GM10266 (cell line): ENCODE results near the gene CMTM2.

ENCODE experiments used
- DNase-seq: peaks from one replicate; pipeline ENCODE4 v3.0.0; 2012; ENCODE audit errors: extremely low spot score
- CTCF ChIP-seq: IDR thresholded peaks from 2 replicates; pipeline ENCODE4 v1.5.1; 2012; ENCODE audit warnings: mild to moderate bottlenecking, low read depth; ENCODE audit not compliant: control insufficient read depth, insufficient read depth; ENCODE audit errors: missing control alignments

CMTM2 gene

GRCh38 chr16:66574081-66574480, 5.2 kb upstream of the CMTM2 start:
- no peak for TF ChIP-seq CTCF
- no peak for DNase-seq

GRCh38 chr16:66574531-66574930, 4.7 kb upstream of the CMTM2 start:
- TF ChIP-seq CTCF: no peak
- DNase-seq: no peak

- DNase-seq: no peak
- TF ChIP-seq CTCF: no peak
Observed at GRCh38 chr16:66575060-66575459, 4.2 kb upstream of the CMTM2 start.

- no peak for DNase-seq
- TF ChIP-seq CTCF: no peak
Observed at GRCh38 chr16:66576296-66576695, 3.0 kb upstream of the CMTM2 start.

- DNase-seq: no peak
- TF ChIP-seq CTCF: no peak
Observed at GRCh38 chr16:66580605-66581209, 1.4 kb downstream of the CMTM2 start.

- no peak for DNase-seq
Observed at GRCh38 chr16:66581246-66581952, 2.1 kb downstream of the CMTM2 start.

More at GRCh38 chr16:66581246-66581952, 2.1 kb downstream of the CMTM2 start:
- no peak for TF ChIP-seq CTCF
